Measurements from ENCODE around the gene RIPPLY1. TPM values are rescaled to one million over a fixed set of nuclear protein-coding genes. Genes with fewer than 3 reads are reported as not detected.

Gene RIPPLY1
- total and polyA plus RNA-seq, 9 of the 15 experiments (the other 6 are each of a cell fraction or from before 2014, with no cell fraction given): not detected

DNA sequence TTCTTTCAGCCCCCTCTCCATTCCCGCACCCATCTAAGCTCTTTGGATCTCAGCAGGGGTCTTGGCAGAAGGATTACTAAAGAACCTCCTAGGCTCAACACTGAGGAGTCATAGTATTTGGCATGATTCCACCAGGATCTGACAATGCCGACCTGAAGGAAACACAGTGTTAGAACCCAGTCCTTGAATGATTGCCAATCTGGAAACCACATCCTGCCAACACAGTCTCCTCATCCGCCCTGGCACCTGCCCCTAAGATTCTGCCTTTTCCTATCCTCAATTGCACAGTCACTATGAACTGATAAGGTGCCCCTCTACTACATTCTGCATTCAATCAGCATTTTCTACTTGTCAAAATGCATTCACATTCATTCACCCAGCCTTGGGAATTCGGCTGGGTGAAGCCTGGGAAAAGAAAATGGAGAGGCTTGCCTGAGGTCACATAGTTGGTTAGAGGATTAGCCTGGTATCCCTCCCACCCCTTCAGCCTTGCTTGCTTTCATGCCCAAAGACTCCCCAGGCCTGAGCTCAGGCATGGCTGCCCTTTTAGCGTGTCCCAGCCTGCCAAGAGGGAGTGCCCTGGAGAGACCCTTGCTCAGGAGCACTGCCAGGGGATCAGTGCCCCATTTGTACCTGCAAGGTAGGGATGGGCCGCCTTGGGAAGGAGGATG, 14.8 kb upstream of the RIPPLY1 start:
- Histone ChIP-seq H3K9me1 (ENCODE audit: control insufficient read depth, insufficient read depth, low read length) (no peaks in the 10 kb centered on the region), H3K4me3 (no peak overlapping the region), H3K4me2 (ENCODE audit: insufficient read depth, low read length) (no peak overlapping the region), H3K79me2 (ENCODE audit: control insufficient read depth, insufficient read depth, low read length) (no peaks in the 10 kb centered on the region), H3K9ac (ENCODE audit: insufficient read depth in 1 of 2, low read depth in 2 of 2, low read length in 2 of 2) (no peak overlapping the region), H2AFZ (ENCODE audit: low read depth, low read length) (no peak overlapping the region), H3K36me3 (ENCODE audit: control insufficient read depth, insufficient read depth, low read length) (no peaks in the 10 kb centered on the region), H3K9me3 (replicated peaks; ENCODE audit: control insufficient read depth, insufficient read depth, low read depth, low read length) (no peaks in the 10 kb centered on the region), H3K27ac (ENCODE audit: extremely low read depth, low read depth, low read length) (no peak overlapping the region), H4K20me1 (replicated peaks; ENCODE audit: control insufficient read depth, insufficient read depth, low read length) (no peaks in the 10 kb centered on the region), H3K27me3 (ENCODE audit: control insufficient read depth in 2 of 2, insufficient read depth in 2 of 2, low read length in 2 of 2) (no peaks in the 10 kb centered on the region), H3K4me1 (replicated peaks in 1 of 2; ENCODE audit: control insufficient read depth in 2 of 2, insufficient read depth in 2 of 2, low read length in 2 of 2) (no peaks in the 10 kb centered on the region)
- POLR2A ChIA-PET: interaction anchor here (0.6 kb wide), 1 partner anchor 13 kb away, joined by 3 read pairs; no protein-coding TSS in a partner anchor
- CTCF ChIA-PET (ENCODE audit: low intra/inter-chr PET ratio): no interaction called here
- no TSS peak for BruUV-seq (replicated peaks)
- intact Hi-C loops (cut with micrococcal nuclease): no loop called here
- in situ Hi-C loops (cut with MboI): no loop called here
- DNase-seq (ENCODE audit: extremely low read depth in 1 of 4, low spot score in 3 of 4): no peak
- no peak for FAIRE-seq
- WGBS (ENCODE audit: insufficient coverage, low coverage, missing lambda C conversion rate): 0% methylated on average over 5 of the region's 6 CpGs
- no peak for ATAC-seq
- TF ChIP-seq ID3 (CRISPR knock-in tag; IDR thresholded peaks at IDR 0.05) (no peak), ID3 (tag; IDR thresholded peaks at IDR 0.05) (no peak), ZZZ3 (IDR thresholded peaks at IDR 0.05) (no peak), RHOXF2B (CRISPR knock-in tag; conservative IDR thresholded peaks at IDR 0.05) (no peak), RNF2 (IDR thresholded peaks at IDR 0.05) (no peak), TCF7L2 (IDR thresholded peaks at IDR 0.05; ENCODE audit: low read depth, low read length) (no peak), RBM39 (optimal IDR thresholded peaks at IDR 0.05; ENCODE audit: low read depth, low read length) (no peak), XRCC4 (IDR thresholded peaks at IDR 0.05; ENCODE audit: extremely low read depth, insufficient read depth, insufficient read length) (no peak), SIRT6 (IDR thresholded peaks at IDR 0.05; ENCODE audit: low read depth, low read length) (no peak), POLR2H (tag; IDR thresholded peaks at IDR 0.05; ENCODE audit: low read depth) (no peak), MCM5 (IDR thresholded peaks at IDR 0.05; ENCODE audit: low read depth) (no peak), ZNF408 (CRISPR knock-in tag; IDR thresholded peaks at IDR 0.05; ENCODE audit: low read depth) (no peak), RAD51 (IDR thresholded peaks at IDR 0.05; ENCODE audit: borderline replicate concordance, low read depth) (no peak), RFX7 (CRISPR knock-in tag; IDR thresholded peaks at IDR 0.05) (no peak)
- TF ChIP-seq, protein P1, sequence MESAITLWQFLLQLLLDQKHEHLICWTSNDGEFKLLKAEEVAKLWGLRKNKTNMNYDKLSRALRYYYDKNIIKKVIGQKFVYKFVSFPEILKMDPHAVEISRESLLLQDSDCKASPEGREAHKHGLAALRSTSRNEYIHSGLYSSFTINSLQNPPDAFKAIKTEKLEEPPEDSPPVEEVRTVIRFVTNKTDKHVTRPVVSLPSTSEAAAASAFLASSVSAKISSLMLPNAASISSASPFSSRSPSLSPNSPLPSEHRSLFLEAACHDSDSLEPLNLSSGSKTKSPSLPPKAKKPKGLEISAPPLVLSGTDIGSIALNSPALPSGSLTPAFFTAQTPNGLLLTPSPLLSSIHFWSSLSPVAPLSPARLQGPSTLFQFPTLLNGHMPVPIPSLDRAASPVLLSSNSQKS (CRISPR knock-in tag; IDR thresholded peaks at IDR 0.05): no peak
- TF ChIP-seq, protein P2, sequence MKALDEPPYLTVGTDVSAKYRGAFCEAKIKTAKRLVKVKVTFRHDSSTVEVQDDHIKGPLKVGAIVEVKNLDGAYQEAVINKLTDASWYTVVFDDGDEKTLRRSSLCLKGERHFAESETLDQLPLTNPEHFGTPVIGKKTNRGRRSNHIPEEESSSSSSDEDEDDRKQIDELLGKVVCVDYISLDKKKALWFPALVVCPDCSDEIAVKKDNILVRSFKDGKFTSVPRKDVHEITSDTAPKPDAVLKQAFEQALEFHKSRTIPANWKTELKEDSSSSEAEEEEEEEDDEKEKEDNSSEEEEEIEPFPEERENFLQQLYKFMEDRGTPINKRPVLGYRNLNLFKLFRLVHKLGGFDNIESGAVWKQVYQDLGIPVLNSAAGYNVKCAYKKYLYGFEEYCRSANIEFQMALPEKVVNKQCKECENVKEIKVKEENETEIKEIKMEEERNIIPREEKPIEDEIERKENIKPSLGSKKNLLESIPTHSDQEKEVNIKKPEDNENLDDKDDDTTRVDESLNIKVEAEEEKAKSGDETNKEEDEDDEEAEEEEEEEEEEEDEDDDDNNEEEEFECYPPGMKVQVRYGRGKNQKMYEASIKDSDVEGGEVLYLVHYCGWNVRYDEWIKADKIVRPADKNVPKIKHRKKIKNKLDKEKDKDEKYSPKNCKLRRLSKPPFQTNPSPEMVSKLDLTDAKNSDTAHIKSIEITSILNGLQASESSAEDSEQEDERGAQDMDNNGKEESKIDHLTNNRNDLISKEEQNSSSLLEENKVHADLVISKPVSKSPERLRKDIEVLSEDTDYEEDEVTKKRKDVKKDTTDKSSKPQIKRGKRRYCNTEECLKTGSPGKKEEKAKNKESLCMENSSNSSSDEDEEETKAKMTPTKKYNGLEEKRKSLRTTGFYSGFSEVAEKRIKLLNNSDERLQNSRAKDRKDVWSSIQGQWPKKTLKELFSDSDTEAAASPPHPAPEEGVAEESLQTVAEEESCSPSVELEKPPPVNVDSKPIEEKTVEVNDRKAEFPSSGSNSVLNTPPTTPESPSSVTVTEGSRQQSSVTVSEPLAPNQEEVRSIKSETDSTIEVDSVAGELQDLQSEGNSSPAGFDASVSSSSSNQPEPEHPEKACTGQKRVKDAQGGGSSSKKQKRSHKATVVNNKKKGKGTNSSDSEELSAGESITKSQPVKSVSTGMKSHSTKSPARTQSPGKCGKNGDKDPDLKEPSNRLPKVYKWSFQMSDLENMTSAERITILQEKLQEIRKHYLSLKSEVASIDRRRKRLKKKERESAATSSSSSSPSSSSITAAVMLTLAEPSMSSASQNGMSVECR (CRISPR knock-in tag; IDR thresholded peaks at IDR 0.05): no peak
- TF ChIP-seq, protein P3, sequence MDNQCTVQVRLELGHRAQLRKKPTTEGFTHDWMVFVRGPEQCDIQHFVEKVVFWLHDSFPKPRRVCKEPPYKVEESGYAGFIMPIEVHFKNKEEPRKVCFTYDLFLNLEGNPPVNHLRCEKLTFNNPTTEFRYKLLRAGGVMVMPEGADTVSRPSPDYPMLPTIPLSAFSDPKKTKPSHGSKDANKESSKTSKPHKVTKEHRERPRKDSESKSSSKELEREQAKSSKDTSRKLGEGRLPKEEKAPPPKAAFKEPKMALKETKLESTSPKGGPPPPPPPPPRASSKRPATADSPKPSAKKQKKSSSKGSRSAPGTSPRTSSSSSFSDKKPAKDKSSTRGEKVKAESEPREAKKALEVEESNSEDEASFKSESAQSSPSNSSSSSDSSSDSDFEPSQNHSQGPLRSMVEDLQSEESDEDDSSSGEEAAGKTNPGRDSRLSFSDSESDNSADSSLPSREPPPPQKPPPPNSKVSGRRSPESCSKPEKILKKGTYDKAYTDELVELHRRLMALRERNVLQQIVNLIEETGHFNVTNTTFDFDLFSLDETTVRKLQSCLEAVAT (IDR thresholded peaks at IDR 0.05): no peak
